ENCODE data around the gene MAML2.

GRCh38 chr11:96193745-96194443 lies 149.1 kb downstream of the MAML2 start:
- TF ChIP-seq CTCF (IDR thresholded peaks at IDR 0.05) (no peak), MXI1 (IDR thresholded peaks at IDR 0.05; ENCODE audit: low read depth, low read length) (no peak), YY1 (IDR thresholded peaks at IDR 0.05; ENCODE audit: low read depth) (no peak), RXRA (IDR thresholded peaks at IDR 0.05; ENCODE audit: borderline replicate concordance, low read depth) (no peak), GABPA (IDR thresholded peaks at IDR 0.05; ENCODE audit: low read depth) (no peak), EP300 (IDR thresholded peaks at IDR 0.05; ENCODE audit: borderline replicate concordance in 1 of 2, low read depth in 1 of 2, low read length in 1 of 2) (no peak), JUND (IDR thresholded peaks at IDR 0.05) (no peak), USF2 (IDR thresholded peaks at IDR 0.05; ENCODE audit: borderline replicate concordance, low read depth, low read length) (no peak)

Data from SK-N-SH (cell line).